Activated CD4-positive, alpha-beta T cell treated with anti-CD3 and anti-CD28 coated beads, Interleukin-2, amount 50 U/mL, for 48 hours (primary cell): ENCODE results near the gene DHRS13.

Experiments used
- DNase-seq, 2 experiments: peaks; one replicate each; pipeline ENCODE4 v3.0.0-alpha.2; 2020

The DHRS13 gene

DNA sequence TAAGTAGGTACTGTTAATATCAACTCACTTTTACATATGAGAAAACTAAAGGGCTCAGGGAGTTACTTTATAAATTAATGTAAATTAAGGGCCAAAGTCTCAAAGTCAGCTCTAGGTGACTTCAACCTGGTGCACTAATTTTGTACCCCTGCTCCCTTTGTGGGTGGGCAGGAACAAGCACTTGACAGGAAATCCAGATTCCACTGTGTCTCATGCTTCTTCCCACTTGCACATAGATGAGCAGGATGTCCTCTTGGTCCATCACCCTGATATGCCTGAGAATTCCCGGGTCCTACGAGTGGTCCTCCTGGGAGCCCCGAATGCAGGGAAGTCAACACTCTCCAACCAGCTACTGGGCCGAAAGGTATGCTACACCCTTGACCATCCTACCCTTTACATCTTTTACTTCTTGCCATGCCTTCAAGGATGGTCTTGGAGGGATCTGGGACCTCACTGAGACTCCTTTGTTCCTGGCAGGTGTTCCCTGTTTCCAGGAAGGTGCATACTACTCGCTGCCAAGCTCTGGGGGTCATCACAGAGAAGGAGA is 46.8 kb downstream of the DHRS13 start:
- DNase-seq = no peak

DNA sequence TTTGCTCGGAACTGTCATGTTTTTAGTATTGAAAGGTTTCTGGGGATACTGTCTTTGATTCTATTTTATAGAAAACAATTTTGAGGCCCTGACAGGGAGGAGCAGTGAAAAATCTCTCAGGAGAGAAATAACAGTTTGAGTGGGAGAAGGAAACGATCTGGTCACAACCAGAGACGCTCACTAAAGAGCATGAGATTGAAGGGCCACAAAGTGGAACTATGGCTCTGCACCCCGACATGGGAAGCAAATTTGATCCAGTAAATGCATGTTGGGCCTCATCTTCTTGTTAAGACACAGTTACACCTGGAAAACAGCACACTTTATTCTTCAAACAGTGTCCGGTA is 47.6 kb downstream of the DHRS13 start:
- DNase-seq = no peak

DNA sequence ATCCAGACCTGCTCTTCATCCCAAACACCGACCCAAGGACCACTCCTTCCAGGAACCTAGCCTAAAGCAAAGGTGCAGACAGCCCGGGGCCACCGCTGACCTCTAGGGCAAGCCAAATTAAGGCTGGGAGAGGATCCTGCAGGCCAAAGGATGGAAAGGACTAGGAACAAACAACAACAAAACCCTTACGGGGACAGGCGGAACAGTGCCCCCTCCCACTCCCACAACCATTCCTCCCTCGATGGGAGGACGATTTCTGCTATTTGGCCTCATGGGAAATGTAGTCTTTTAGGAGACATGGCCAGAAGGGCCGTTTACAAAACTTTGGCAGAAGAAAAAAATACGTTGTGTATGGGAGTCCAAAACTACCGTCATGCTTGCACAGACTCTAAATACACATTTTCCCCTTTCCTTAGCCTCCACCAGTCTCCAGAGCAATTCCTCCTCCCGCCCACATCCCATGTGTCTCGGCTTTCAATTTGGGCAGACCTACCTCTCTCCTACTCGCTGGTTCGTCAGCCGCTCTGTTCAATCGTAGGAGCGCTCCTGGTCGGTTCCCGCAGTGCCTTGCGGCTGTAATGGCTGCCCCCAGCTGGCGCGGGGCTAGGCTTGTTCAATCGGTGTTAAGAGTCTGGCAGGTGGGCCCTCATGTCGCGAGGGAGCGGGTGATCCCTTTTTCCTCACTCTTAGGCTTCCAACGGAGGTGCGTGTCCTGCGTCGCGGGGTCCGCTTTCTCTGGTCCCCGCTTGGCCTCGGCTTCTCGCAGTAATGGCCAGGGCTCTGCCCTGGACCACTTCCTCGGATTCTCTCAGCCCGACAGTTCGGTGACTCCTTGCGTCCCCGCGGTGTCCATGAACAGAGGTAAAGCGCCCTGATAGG is 48.2 kb downstream of the DHRS13 start, which contains the start of gene ERAL1:
TSS of gene ERAL1 (plus strand) at position 560 of the 879 bp plus-strand sequence. CDS start at position 579, 19 bp downstream.
- DNase-seq = peak; percentile 84 to 88

DNA sequence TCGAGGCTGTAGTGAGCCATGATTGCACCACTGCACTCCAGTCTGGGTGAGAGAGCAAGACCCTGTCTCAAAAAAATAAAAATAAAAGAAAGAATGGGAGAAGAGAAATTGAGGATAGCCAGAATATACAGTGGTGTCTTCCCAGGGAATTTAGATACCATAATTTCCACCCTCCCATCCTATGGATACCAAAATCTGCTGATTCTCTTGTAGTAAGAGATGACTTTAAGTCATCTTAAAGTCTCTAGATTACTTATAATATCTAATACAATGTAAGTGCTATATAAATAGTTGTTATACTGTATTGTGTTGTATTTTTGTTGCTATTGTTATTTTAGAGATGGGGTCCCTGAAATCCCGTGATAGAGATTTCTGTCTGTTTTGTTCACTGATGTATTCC is 49.6 kb downstream of the DHRS13 start:
- no peak for DNase-seq

DNA sequence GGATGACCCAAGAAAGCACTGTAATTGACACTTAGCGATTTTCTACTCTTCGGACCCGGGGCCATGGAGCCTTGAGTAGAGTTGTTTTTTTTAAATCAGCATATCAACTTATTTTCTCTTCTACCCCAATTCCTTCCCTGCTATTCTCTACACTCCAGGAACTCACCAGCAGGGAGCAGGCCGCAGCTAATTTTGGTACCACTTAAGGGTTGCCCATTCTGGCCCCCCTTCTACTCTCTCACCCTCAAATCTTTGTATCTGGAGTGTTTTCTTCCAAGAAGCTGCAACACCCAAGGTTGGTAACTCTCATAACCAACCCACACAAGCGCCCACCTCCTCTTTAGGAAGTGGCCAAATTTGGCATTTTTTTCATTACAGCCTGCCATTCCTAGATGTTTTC is 53.6 kb downstream of the DHRS13 start:
- DNase-seq = peak; percentile 13 to 23

DNA sequence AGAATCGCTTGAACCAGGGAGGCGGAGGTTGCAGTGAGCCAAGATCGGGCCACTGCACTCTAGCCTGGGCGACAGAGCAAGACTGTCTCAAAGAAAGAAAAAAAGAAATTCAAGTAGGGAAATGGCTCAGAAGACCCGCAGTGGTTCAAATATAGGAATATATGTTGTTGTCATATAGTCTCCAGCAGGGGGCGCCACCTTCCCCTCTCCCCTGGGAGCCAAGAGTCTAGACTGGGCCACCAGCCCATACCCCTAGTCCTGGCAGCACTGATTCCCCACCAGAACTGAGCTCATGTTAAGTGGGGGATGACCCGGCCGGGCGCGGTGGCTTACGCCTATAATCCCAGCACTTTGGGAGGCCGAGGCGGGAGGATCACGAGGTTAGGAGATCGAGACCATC is 54.2 kb downstream of the DHRS13 start:
- DNase-seq = peak; percentile 72 to 78
